T-helper 2 cell (primary cell): ENCODE results near the gene IL17REL.

Experiments
- DNase-seq, 5 experiments: peaks; one replicate each; pipeline versions ENCODE4 v3.0.0 to v3.0.0-alpha.2; 2012 to 2022

Gene IL17REL

DNA sequence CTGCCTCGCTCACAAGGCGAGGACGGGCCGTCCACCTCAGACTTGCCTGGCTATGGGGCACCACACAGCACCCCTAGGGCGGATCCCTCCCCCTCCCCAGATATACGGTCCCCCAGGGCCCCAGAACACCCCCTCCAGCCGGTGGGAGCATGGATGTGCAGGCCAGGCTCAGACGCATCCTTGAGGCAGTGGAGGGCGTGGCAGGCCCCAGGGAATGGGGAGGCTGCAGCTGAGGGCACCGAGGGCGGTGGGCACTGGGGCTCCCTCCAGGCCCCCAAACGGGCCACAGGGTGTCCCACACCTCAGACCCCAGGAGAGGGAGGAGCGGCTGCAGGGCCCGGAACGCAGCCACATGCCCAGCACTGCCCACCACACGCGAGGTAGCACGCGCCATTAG is 33.5 kb upstream of the IL17REL start:
- no peak for DNase-seq

- no peak for DNase-seq
Measured at GRCh38 chr22:50045211-50046018, 32.9 kb upstream of the IL17REL start.

DNA sequence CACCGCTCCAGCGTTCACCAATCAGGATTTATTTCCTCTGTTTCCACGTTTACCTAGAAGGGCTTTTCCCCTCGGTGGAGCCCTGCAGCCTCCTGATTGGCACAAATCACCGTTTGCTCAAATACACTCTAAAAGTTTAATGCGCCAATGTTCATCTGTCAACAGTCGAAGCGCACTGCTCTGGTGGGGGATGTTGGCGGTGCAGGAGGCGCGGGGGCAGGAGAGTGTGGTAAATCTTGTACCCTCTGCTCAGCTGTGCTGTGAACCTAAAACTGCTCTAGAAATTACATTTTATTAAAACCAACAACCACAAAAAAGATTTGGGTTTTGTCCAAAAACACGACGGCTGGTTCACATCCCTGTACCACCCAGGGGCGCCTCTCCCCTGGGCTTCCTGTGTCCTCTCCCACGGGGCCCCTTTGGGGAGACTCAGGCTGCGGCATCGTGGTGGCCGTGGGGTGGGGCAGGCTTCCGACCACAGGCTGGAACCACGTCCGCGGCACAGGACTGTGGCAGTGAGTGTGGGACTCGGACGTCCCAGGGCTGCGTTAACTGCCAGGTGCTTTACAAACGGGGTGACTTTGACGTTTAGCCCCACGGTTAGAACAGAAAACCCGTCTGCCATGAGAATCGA is 32.0 kb upstream of the IL17REL start:
- DNase-seq = no peak

DNA sequence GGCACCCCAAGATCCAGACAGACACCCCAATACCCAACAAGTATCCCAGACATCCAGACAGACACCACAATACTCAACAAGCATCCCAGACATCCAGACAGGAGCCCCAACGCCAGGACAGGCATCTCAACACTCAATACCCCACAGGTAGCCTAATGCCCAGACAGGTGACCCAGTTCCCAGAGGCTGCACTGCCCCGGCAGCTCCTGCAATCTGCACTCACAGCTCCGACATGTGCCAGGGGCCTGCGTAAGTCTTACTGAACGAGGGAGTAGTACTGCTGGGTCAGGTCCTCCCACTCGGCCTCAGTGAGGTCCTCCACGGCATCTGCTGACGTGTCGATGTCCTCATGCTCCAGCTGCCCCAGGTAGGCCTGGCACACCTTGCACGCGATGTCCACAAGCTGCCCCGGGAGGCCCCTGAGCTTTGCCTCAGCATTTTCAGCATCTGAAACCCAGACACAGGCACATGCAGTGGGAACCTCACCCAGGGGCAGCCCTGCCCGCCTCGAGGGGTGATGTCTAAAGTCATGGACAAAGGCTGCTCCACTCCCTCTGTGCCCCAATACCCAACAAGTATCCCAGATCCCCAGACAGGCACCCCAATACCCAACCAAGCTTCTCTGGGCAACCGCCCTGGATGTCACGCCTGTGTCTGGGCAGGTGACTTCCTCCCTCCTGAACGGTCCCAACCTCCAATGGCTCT is 28.9 kb upstream of the IL17REL start:
- no peak for DNase-seq

DNA sequence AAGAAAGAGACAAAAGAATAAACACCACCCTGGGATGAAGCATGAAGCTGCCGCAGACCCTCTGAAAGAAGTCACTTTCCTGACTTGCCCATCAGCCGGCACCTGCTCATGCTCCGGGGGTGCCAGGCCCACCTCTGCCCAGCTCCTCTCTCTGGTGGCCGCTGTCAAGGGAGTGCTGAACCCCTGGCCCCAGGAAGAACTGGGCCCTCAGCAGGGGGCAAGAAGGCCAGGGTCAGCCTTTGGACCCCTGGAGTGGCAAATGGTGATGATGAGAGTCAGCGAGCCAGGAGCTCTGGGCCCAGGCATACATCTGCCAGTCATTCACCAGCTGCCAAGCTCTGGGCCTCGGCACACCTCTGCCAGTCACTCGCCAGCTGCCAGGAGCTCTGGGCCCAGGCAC is 28.2 kb upstream of the IL17REL start:
- DNase-seq = no peak

DNA sequence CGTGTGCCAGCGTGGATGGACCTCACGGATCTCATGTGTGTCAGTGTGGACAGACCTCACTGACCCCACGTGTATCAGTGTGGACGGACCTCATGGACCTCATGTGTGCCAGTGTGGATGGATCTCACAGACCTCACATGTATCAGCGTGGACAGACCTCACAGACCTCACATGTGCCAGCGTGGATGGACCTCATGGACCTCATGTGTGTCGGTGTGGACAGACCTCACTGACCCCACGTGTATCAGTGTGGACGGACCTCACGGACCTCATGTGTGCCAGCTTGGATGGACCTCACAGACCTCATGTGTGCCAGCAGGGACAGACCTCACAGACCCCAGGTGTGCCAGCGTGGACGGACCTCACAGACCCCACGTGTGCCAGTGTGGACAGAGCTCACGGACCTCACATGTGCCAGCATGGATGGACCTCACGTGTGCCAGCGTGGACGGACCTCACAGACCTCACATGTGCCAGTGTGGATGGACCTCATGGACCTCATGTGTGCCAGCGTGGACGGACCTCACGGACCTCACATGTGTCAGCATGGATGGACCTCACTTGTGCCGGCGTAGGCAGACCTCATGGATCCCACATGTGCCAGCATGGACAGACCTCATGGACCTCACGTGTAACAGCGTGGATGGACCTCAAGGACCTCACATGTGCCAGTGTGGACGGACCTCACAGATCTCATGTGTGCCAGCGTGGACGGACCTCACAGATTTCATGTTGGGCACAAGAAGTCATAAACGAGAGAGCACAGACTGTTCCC is 27.3 kb upstream of the IL17REL start:
- DNase-seq = no peak

- DNase-seq = no peak
Measured at GRCh38 chr22:50035976-50036724, 23.6 kb upstream of the IL17REL start.

DNA sequence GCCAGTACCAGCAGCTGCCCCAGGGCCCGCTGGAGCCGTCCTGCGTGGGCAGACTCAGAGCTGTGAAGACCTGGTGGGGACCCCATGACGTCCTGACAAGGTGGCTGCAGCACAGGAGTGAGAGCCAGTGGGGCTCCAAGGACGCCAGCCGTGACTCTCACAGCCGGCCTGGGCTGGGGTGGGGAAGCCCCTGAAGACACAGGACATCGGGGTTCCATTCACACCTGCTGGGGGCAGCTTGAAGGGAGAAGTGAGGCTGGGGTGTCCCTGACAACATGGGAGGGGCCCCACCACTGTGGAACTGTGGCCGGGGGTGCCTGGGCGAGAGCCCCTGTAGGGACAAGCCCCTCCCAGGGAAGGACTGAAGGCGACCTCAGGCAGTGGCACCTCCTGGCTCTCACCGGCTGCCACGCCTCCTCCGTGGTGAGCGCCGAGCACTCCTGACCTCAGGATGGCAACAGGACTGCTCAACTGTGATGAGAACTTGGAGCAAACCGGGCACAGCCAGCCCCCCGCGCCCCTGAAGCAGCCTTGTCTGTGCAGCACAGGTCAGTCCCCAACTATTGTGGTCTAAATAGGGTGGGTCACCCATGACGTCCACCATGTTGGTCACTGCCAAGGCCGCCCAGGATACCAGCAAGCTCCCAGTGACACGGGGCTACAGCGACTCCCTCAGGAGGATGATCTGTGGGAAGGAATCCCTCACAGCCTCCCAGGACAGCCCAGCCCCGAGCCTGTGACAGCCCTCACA is 22.7 kb upstream of the IL17REL start:
- no peak for DNase-seq

DNA sequence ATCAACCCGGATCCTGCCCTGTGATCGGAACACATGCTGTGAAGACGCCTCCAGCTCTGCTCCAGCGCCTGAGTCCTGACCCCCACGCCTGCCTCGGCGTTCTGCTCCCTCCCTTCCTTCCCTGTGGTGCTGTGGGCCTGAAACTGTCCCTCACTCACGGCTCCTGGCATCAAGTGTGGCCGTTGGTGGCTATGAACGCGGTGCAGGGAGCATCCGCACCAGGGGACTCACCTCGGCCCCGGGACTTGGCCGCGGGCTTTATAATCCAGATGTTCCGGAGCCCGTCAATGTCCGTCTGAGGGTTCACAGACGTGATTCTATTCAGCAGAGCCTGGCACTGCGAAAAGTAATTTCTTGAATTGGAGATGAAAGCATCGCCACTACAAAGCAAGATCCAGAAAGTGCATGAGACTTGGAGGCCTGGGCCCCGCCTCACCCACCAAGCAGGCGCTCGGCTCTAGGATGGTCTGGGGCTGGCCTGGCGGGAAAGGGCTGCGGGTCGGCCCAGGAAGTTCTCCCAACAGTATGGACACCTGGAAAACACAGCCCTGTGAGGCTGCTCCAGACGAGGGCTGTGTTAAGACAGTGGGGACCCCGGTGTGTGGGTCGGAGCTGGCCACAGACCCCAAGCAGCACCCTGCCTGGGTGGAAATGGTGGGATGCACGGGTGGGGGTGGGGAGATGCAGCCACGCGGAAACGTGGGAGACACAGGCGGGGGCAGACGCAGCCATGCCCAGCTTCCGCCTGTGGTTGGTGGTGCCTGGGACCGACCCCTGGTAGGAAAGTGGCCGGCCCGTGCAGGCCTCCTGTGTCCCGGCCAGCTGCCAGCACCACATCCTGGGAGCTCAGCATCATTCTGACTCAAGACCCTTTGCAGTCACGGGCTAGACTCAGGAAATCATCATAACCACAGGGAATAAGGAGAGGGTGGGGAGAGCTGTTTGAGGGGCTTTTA is 21.8 kb upstream of the IL17REL start:
- no peak for DNase-seq

- DNase-seq = no peak
Measured at GRCh38 chr22:50032941-50033601, 20.5 kb upstream of the IL17REL start.

- no peak for DNase-seq
Measured at GRCh38 chr22:50032109-50032871, 19.7 kb upstream of the IL17REL start.

DNA sequence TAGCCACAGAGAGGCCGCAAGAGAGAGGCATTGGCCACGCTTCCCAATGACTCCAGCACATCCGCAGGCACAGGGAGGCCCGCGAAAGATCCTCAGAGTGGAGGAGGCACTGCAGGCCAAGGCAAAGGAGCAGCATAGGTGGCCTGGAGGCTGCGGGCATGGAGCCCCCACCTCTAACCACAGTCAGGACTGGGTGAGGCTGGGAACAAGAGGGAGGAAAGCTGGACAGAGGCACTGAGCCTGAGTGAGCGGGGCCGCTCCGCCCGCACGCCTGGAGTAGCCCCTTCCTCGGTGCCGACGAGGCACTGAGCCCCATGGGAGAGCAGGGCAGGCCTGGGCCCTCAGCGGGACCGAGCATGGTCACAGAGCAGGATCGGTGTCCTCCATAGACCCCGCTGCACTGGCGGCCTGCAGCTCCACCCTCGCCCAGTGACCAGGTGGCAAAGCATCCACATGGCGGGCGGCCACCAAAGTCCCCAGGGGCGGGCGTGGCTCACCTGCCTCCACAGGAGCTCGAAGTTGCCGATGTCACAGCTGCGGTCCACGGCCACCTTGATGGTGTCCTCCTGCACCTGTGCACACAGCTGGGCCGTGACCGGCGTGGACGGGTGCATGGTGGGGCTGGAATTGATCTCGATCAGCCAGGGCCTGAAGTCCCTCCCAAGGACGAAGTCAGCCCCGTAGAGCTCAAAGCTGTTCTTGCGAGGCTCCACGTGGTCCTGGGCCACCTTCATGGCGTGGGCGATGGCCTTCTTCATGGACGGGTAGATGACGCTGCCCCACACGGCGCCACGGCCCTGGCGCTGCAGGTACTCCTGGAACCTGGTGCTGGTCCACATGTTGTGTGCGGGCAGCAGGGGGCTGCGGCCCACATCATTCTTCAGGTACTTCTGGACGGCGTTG is 18.9 kb upstream of the IL17REL start:
- DNase-seq = no peak

GRCh38 chr22:50030297-50031188 is 18.0 kb upstream of the IL17REL start:
- DNase-seq = peak; percentile 67 to 81 (median 74)

- DNase-seq = peak in 3 of 5 experiments; percentile 30 to 62 (median 42)
Measured at GRCh38 chr22:50027639-50028537, 15.3 kb upstream of the IL17REL start.

DNA sequence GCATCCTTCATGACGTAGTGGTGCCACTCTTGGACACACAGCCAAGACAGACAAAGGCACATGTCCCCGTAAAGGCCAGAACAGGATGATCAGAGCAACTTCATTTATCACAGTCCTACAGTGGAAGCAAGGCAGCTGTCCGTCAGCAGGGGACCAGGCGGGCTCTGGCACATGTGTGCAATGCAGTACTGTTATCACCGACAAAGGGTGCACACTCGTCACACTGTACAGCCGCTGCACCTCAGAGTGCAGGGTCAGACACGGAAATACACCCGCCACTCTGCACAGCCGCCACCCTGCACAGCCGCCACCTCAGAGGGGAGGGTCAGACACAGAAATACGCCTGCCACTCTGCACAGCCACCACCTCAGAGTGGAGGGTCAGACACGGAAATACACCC is 13.4 kb upstream of the IL17REL start:
- no peak for DNase-seq
